Activated CD8-positive, alpha-beta T cell treated with anti-CD3 and anti-CD28 coated beads for 36 hours (primary cell): Measurements from ENCODE around the gene UNC13C. TPM values are rescaled to one million over a fixed set of nuclear protein-coding genes. Genes with fewer than 3 reads are reported as not detected.

Experiments
- ATAC-seq: fragments of 200-7000 bp; cut with Tn5 transposase; one replicate; pipeline ENCODE4 v1.10.0; 2021; ENCODE audit warnings: mild to moderate bottlenecking, moderate library complexity
- CTCF ChIA-PET: fragments of 350-600 bp; sonication (Branson Sonifier 250); formaldehyde crosslinking; loops from one replicate; lab custom pipeline; 2021; ENCODE audit warnings: antibody characterized with exemption; lab: Charles Lee
- POLR2A ChIA-PET: fragments of 350-600 bp; sonication (Branson Sonifier 250); formaldehyde crosslinking; loops from one replicate; lab custom pipeline; 2021; ENCODE audit warnings: antibody characterized with exemption; lab: Charles Lee
- DNase-seq: peaks from one replicate; pipeline ENCODE4 v3.0.0-alpha.2; 2020
- H3K27ac Mint-ChIP-seq: one replicate; pipeline ENCODE4 v1.8.0; 2021; ENCODE audit warnings: mild to moderate bottlenecking, mixed read lengths
- H3K27me3 Mint-ChIP-seq: one replicate; pipeline ENCODE4 v1.8.0; 2021; ENCODE audit warnings: mixed read lengths
- H3K36me3 Mint-ChIP-seq: one replicate; pipeline ENCODE4 v1.8.0; 2021; ENCODE audit warnings: low read depth, mixed read lengths
- H3K4me1 Mint-ChIP-seq: one replicate; pipeline ENCODE4 v1.8.0; 2021; ENCODE audit warnings: low read depth, mixed read lengths
- H3K4me3 Mint-ChIP-seq: one replicate; pipeline ENCODE4 v1.8.0; 2021; ENCODE audit warnings: mild to moderate bottlenecking, moderate library complexity, mixed read lengths
- H3K9me3 Mint-ChIP-seq: one replicate; pipeline ENCODE4 v1.8.0; 2021; ENCODE audit warnings: mixed read lengths
- CTCF ChIP-seq: fragments of 200-600 bp; IDR thresholded peaks from one replicate; pipeline ENCODE4 v1.8.0; 2022; ENCODE audit warnings: antibody characterized with exemption, mild to moderate bottlenecking
- intact Hi-C: fragments of 100-400 bp; cut with micrococcal nuclease; formaldehyde crosslinking; loops from one replicate; pipeline ENCODE4 v1.10.0; 2022
- total RNA-seq, 2 experiments: library from RNA; stranded (reverse); gene quantifications; one replicate each; pipeline ENCODE4 v1.2.3, GENCODE V29; 2021

The UNC13C gene
- total RNA-seq, 2 experiments from 2014 or later: not detected

- no peak for TF ChIP-seq CTCF
- Mint-ChIP-seq H3K9me3 (no peaks in the 10 kb centered on the region), H3K4me1 (no peaks in the 10 kb centered on the region), H3K36me3 (no peaks in the 10 kb centered on the region), H3K4me3 (no peak overlapping the region), H3K27ac (no peak overlapping the region), H3K27me3 (no peaks in the 10 kb centered on the region)
- ChIA-PET POLR2A (no interaction called here), CTCF (no interaction called here)
- no peak for ATAC-seq
- intact Hi-C loops: no loop called here
- no peak for DNase-seq
Measured at GRCh38 chr15:54045397-54045796, 67.2 kb downstream of the UNC13C start.

GRCh38 chr15:54046093-54046492 lies 67.9 kb downstream of the UNC13C start:
- TF ChIP-seq CTCF: no peak
- no peak overlapping the region for H3K4me3 Mint-ChIP-seq
- no peak overlapping the region for H3K27ac Mint-ChIP-seq
- ATAC-seq (no peak), DNase-seq (no peak)
- intact Hi-C loops: no loop called here
- ChIA-PET CTCF (no interaction called here), POLR2A (no interaction called here)
- no peaks in the 10 kb centered on the region for H3K27me3 Mint-ChIP-seq
- no peaks in the 10 kb centered on the region for H3K36me3 Mint-ChIP-seq
- H3K4me1 Mint-ChIP-seq: no peaks in the 10 kb centered on the region
- H3K9me3 Mint-ChIP-seq: no peaks in the 10 kb centered on the region

GRCh38 chr15:54064365-54064764 lies 86.1 kb downstream of the UNC13C start:
- no peak overlapping the region for H3K27ac Mint-ChIP-seq
- ATAC-seq (no peak), DNase-seq (no peak)
- TF ChIP-seq CTCF: no peak
- no peaks in the 10 kb centered on the region for H3K9me3 Mint-ChIP-seq
- CTCF ChIA-PET: no interaction called here
- intact Hi-C loops: no loop called here
- no peaks in the 10 kb centered on the region for H3K27me3 Mint-ChIP-seq
- no peaks in the 10 kb centered on the region for H3K36me3 Mint-ChIP-seq
- POLR2A ChIA-PET: no interaction called here
- no peaks in the 10 kb centered on the region for H3K4me1 Mint-ChIP-seq
- H3K4me3 Mint-ChIP-seq: no peak overlapping the region

- no peaks in the 10 kb centered on the region for H3K36me3 Mint-ChIP-seq
- DNase-seq: no peak
- intact Hi-C loops: no loop called here
- ATAC-seq: no peak
- no peak overlapping the region for H3K27ac Mint-ChIP-seq
- TF ChIP-seq CTCF: no peak
- no peaks in the 10 kb centered on the region for H3K9me3 Mint-ChIP-seq
- ChIA-PET POLR2A (no interaction called here), CTCF (no interaction called here)
- no peak overlapping the region for H3K4me3 Mint-ChIP-seq
- no peaks in the 10 kb centered on the region for H3K27me3 Mint-ChIP-seq
- no peaks in the 10 kb centered on the region for H3K4me1 Mint-ChIP-seq
Measured at GRCh38 chr15:54066403-54066802, 88.2 kb downstream of the UNC13C start.

GRCh38 chr15:54082836-54083492 lies 104.7 kb downstream of the UNC13C start:
- DNase-seq (peak; percentile 5), ATAC-seq (no peak)
- intact Hi-C loops: no loop called here
- H3K9me3 Mint-ChIP-seq: no peaks in the 10 kb centered on the region
- TF ChIP-seq CTCF: peak; percentile 69
- no peak overlapping the region for H3K27ac Mint-ChIP-seq
- CTCF ChIA-PET: interaction anchor here (0.8 to 2.2 kb wide), 4 partner anchors 13 to 291 kb away, joined by 3 to 9 read pairs (median 6); no protein-coding TSS in a partner anchor
- POLR2A ChIA-PET: no interaction called here
- no peaks in the 10 kb centered on the region for H3K36me3 Mint-ChIP-seq
- H3K4me3 Mint-ChIP-seq: no peak overlapping the region
- peaks cover 7% of the 10 kb centered on the region for H3K27me3 Mint-ChIP-seq
- H3K4me1 Mint-ChIP-seq: no peaks in the 10 kb centered on the region
